ENCODE data around the gene MYO5C.

MYO5C gene, protein sequence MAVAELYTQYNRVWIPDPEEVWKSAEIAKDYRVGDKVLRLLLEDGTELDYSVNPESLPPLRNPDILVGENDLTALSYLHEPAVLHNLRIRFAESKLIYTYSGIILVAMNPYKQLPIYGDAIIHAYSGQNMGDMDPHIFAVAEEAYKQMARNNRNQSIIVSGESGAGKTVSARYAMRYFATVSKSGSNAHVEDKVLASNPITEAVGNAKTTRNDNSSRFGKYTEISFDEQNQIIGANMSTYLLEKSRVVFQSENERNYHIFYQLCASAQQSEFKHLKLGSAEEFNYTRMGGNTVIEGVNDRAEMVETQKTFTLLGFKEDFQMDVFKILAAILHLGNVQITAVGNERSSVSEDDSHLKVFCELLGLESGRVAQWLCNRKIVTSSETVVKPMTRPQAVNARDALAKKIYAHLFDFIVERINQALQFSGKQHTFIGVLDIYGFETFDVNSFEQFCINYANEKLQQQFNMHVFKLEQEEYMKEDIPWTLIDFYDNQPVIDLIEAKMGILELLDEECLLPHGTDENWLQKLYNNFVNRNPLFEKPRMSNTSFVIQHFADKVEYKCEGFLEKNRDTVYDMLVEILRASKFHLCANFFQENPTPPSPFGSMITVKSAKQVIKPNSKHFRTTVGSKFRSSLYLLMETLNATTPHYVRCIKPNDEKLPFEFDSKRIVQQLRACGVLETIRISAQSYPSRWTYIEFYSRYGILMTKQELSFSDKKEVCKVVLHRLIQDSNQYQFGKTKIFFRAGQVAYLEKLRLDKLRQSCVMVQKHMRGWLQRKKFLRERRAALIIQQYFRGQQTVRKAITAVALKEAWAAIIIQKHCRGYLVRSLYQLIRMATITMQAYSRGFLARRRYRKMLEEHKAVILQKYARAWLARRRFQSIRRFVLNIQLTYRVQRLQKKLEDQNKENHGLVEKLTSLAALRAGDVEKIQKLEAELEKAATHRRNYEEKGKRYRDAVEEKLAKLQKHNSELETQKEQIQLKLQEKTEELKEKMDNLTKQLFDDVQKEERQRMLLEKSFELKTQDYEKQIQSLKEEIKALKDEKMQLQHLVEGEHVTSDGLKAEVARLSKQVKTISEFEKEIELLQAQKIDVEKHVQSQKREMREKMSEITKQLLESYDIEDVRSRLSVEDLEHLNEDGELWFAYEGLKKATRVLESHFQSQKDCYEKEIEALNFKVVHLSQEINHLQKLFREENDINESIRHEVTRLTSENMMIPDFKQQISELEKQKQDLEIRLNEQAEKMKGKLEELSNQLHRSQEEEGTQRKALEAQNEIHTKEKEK (N-terminal part only)

DNA sequence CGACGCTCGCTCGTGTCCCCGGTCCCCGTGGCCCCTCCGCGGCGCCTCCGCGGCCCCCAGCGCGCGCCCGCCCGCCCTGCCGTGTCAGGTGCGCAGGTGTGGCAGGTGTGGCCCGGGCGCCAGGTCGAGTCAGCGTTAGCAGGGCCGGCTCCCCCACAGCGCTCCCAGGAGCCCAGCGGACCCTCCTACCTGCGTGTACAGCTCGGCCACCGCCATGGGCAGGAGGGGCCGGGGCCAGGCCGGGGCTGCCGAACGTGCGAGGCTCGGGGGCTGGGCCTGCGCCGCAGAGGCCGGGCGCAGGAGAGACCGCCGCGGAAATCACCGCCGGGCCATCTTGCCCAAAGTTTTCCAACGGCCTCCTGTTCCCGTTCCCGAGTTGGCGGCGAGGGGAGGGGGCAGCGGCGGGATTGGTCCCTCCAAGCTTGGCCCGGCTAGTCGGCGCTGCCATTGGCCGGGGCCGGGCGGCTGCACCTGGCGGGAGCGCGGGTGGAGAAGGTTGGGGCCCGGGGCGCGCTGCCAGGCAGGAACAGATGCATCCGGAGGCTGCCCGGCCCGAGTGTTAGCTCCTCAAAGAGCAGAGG lies at the start of gene MYO5C:
MYO5C (minus strand) TSS at position 384 of the 581 bp plus-strand sequence; CDS start at position 216, 168 bp downstream.
- no peaks in the 10 kb centered on the region for H4K20me1 ChIP-seq (ENCODE audit: insufficient read depth, low read length)
- H3K4me1 ChIP-seq (ENCODE audit: low read length) = peaks cover 37% of the 10 kb centered on the region
- H3K36me3 ChIP-seq (replicated peaks; ENCODE audit: low read depth, low read length) = no peaks in the 10 kb centered on the region
- H3K27me3 ChIP-seq (ENCODE audit: low read depth, low read length) = peaks cover 4% of the 10 kb centered on the region; the same call in 1 of the 2 replicates
- peak within 1 kb of the TSS; percentile 75 for H3K4me3 ChIP-seq (ENCODE audit: low read length)
- peak within 1 kb of the TSS; percentile 69 for H3K4me2 ChIP-seq (ENCODE audit: low read length)
- H3K9ac ChIP-seq (ENCODE audit: low read length) = peak within 1 kb of the TSS; percentile 28; the same call in 1 of the 2 replicates
- no peaks in the 10 kb centered on the region for H3K9me3 ChIP-seq (ENCODE audit: insufficient read depth, low read length)
- H3K79me2 ChIP-seq (ENCODE audit: low read length) = no peaks in the 10 kb centered on the region
- H2AFZ ChIP-seq (ENCODE audit: low read depth, low read length) = peak within 1 kb of the TSS; percentile 47; the same call in 1 of the 2 replicates
- H3K27ac ChIP-seq (ENCODE audit: low read length) = no peak within 1 kb of the TSS
- no peak for TF ChIP-seq EZH2phosphoT487 (IDR thresholded peaks at IDR 0.05; ENCODE audit: low read depth)

DNA sequence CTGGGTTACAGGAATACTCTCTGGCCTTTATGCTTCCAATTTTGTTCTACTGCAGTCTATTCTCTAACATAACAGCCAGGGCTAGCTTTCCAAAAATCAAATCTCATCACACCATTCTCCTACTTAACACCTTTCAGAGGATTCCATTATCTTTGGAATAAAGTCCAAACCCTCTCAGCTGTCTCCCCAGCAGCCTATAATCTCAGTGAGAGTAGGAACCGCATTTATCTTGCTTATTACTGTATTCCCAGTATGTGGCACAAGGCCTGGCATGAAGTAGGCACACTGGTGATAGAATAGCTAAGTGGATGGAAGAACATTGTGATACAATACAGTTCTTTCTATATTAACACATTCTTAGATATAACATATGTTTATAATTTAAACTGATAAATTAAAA lies 49.0 kb upstream of the MYO5C start:
- Histone ChIP-seq H3K4me1 (ENCODE audit: low read length) (no peaks in the 10 kb centered on the region), H3K4me3 (ENCODE audit: low read length) (no peak overlapping the region), H3K9ac (ENCODE audit: low read length) (no peak overlapping the region), H3K4me2 (ENCODE audit: low read length) (no peak overlapping the region), H2AFZ (ENCODE audit: low read depth, low read length) (no peak overlapping the region), H3K27ac (ENCODE audit: low read length) (no peak overlapping the region), H3K27me3 (ENCODE audit: low read depth, low read length) (no peaks in the 10 kb centered on the region), H3K36me3 (replicated peaks; ENCODE audit: low read depth, low read length) (peaks cover 20% of the 10 kb centered on the region), H3K9me3 (ENCODE audit: insufficient read depth, low read length) (no peaks in the 10 kb centered on the region), H3K79me2 (ENCODE audit: low read length) (no peaks in the 10 kb centered on the region), H4K20me1 (ENCODE audit: insufficient read depth, low read length) (no peaks in the 10 kb centered on the region)
- TF ChIP-seq, protein P1, sequence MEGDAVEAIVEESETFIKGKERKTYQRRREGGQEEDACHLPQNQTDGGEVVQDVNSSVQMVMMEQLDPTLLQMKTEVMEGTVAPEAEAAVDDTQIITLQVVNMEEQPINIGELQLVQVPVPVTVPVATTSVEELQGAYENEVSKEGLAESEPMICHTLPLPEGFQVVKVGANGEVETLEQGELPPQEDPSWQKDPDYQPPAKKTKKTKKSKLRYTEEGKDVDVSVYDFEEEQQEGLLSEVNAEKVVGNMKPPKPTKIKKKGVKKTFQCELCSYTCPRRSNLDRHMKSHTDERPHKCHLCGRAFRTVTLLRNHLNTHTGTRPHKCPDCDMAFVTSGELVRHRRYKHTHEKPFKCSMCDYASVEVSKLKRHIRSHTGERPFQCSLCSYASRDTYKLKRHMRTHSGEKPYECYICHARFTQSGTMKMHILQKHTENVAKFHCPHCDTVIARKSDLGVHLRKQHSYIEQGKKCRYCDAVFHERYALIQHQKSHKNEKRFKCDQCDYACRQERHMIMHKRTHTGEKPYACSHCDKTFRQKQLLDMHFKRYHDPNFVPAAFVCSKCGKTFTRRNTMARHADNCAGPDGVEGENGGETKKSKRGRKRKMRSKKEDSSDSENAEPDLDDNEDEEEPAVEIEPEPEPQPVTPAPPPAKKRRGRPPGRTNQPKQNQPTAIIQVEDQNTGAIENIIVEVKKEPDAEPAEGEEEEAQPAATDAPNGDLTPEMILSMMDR (IDR thresholded peaks at IDR 0.05; ENCODE audit: low read depth, low read length) = no peak
- TF ChIP-seq EZH2phosphoT487 (IDR thresholded peaks at IDR 0.05; ENCODE audit: low read depth) = no peak

DNA sequence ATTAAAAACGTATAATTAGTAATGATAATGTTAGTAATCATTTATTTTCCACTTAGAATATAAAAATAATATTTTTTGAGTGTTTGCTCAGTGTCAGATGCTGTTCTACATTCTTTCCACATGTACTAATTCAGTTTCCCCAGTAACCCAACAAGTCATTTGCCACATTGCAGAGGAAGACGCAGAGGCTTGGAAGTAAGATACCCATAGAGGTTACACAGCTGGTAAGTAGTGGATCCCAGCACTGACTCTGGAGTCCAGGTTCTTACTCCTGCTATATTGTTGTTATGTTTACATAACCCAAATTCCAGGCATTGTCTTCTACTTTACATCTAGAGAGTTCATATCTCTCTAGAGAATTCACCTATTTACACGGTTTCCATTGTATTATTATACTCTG lies 48.2 kb upstream of the MYO5C start:
- no peak overlapping the region for H3K27ac ChIP-seq (ENCODE audit: low read length)
- no peaks in the 10 kb centered on the region for H3K4me1 ChIP-seq (ENCODE audit: low read length)
- H2AFZ ChIP-seq (ENCODE audit: low read depth, low read length) = no peak overlapping the region
- H3K4me2 ChIP-seq (ENCODE audit: low read length) = no peak overlapping the region
- H3K36me3 ChIP-seq (replicated peaks; ENCODE audit: low read depth, low read length) = peaks cover 18% of the 10 kb centered on the region
- H4K20me1 ChIP-seq (ENCODE audit: insufficient read depth, low read length) = no peaks in the 10 kb centered on the region
- H3K9me3 ChIP-seq (ENCODE audit: insufficient read depth, low read length) = no peaks in the 10 kb centered on the region
- no peak overlapping the region for H3K4me3 ChIP-seq (ENCODE audit: low read length)
- H3K27me3 ChIP-seq (ENCODE audit: low read depth, low read length) = no peaks in the 10 kb centered on the region
- no peaks in the 10 kb centered on the region for H3K79me2 ChIP-seq (ENCODE audit: low read length)
- H3K9ac ChIP-seq (ENCODE audit: low read length) = no peak overlapping the region
- TF ChIP-seq EZH2phosphoT487 (IDR thresholded peaks at IDR 0.05; ENCODE audit: low read depth) = no peak
- TF ChIP-seq, protein P1 (IDR thresholded peaks at IDR 0.05; ENCODE audit: low read depth, low read length) = no peak

DNA sequence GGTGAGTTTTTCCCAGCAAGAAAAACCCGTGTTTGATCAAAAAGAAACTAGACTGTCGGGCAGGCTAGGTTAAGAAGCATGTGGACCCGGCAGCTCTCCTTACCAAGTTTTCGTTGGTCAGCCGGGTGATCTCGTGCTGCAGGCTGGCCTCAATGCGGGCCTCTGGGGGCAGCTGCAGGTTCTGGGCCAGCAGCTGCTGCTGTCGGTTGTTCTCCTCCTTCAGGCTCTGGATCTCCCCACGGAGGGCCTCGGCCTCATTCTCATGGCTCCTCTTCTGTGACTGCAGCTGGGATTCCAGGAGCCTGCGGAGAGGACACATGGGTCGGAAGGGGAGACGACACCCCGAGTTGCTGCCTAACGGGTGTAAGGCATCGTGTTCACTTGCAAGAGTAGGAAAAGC lies 44.5 kb upstream of the MYO5C start:
- Histone ChIP-seq H4K20me1 (ENCODE audit: insufficient read depth, low read length) (no peaks in the 10 kb centered on the region), H2AFZ (ENCODE audit: low read depth, low read length) (no peak overlapping the region), H3K79me2 (ENCODE audit: low read length) (no peaks in the 10 kb centered on the region), H3K27me3 (ENCODE audit: low read depth, low read length) (no peaks in the 10 kb centered on the region), H3K9me3 (ENCODE audit: insufficient read depth, low read length) (no peaks in the 10 kb centered on the region), H3K4me1 (ENCODE audit: low read length) (peaks cover 5% of the 10 kb centered on the region; the same call in 1 of the 2 replicates), H3K4me2 (ENCODE audit: low read length) (no peak overlapping the region), H3K4me3 (ENCODE audit: low read length) (no peak overlapping the region), H3K9ac (ENCODE audit: low read length) (no peak overlapping the region), H3K36me3 (replicated peaks; ENCODE audit: low read depth, low read length) (peaks cover 21% of the 10 kb centered on the region), H3K27ac (ENCODE audit: low read length) (no peak overlapping the region)
- no peak for TF ChIP-seq EZH2phosphoT487 (IDR thresholded peaks at IDR 0.05; ENCODE audit: low read depth)
- TF ChIP-seq, protein P1 (IDR thresholded peaks at IDR 0.05; ENCODE audit: low read depth, low read length) = no peak

Data from OCI-LY3 (cell line).